Hematopoietic multipotent progenitor cell (in vitro differentiated cells): ENCODE results near the gene CRTAP. TPM values are rescaled to one million over a fixed set of nuclear protein-coding genes. Genes with fewer than 3 reads are reported as not detected.
"Not testable (repeated sequence)": the region's sequence is repeated elsewhere in the genome, so short reads cannot be mapped to it uniquely, and the experiment has no call there.

Source experiments
- DNase-seq, 3 donors: peaks; one replicate each; pipeline ENCODE4 v3.0.0-alpha.2; 2011 to 2015; ENCODE audit warnings: low read depth in 2 of 3, low spot score in 2 of 3
- total RNA-seq: library from RNA; depleted of rRNA; stranded (reverse); fragments of >200 nt; gene quantifications from one replicate; pipeline ENCODE4 v1.2.3, GENCODE V29; 2012

The CRTAP gene
- total RNA-seq, 1 donor = 35.3 TPM

- DNase-seq = not testable (repeated sequence)
These were observed 25.3 kb downstream of the CRTAP start for GRCh38 chr3:33139006-33139623.

- no peak for DNase-seq
These were observed 26.2 kb downstream of the CRTAP start for GRCh38 chr3:33139996-33140395.

- DNase-seq = no peak
These were observed 27.2 kb downstream of the CRTAP start for GRCh38 chr3:33141006-33141405.

- DNase-seq = peak in 2 of 3 donors; percentile 11 to 16
These were observed 30.6 kb downstream of the CRTAP start for GRCh38 chr3:33144433-33144832.

- no peak for DNase-seq
These were observed 31.5 kb downstream of the CRTAP start for GRCh38 chr3:33145221-33145900.

GRCh38 chr3:33145901-33146580 lies 32.2 kb downstream of the CRTAP start:
- DNase-seq = no peak

GRCh38 chr3:33146791-33147445 lies 33.1 kb downstream of the CRTAP start:
- DNase-seq = peak in 1 of 3 donors; percentile 39

- peak in 2 of 3 donors; percentile 14 to 69 for DNase-seq
These were observed 35.5 kb downstream of the CRTAP start for GRCh38 chr3:33149342-33149741.

- no peak for DNase-seq
These were observed 38.8 kb downstream of the CRTAP start for GRCh38 chr3:33152363-33153360.

GRCh38 chr3:33153782-33154181 lies 40.0 kb downstream of the CRTAP start:
- DNase-seq = no peak

GRCh38 chr3:33155301-33155700 lies 41.5 kb downstream of the CRTAP start:
- DNase-seq = no peak

- no peak for DNase-seq
These were observed 45.4 kb downstream of the CRTAP start for GRCh38 chr3:33159234-33159633.

- no peak for DNase-seq
These were observed 46.2 kb downstream of the CRTAP start for GRCh38 chr3:33159981-33160380.

GRCh38 chr3:33162621-33163020 lies 48.8 kb downstream of the CRTAP start:
- DNase-seq = not testable (repeated sequence)

GRCh38 chr3:33165372-33165771 lies 51.6 kb downstream of the CRTAP start:
- DNase-seq = no peak

- DNase-seq = no peak
These were observed 52.3 kb downstream of the CRTAP start for GRCh38 chr3:33166095-33166494.

- no peak for DNase-seq
These were observed 53.5 kb downstream of the CRTAP start for GRCh38 chr3:33167284-33167683.

GRCh38 chr3:33167716-33168336 lies 54.0 kb downstream of the CRTAP start:
- no peak for DNase-seq

GRCh38 chr3:33170531-33170930 lies 56.7 kb downstream of the CRTAP start:
- no peak for DNase-seq

- peak in 1 of 3 donors; percentile 36 for DNase-seq
These were observed 57.8 kb downstream of the CRTAP start for GRCh38 chr3:33171580-33171979.
